Left ventricle myocardium inferior (tissue), 1 donor: Measurements from ENCODE around the gene EGR4. TPM values are rescaled to one million over a fixed set of nuclear protein-coding genes. Genes with fewer than 3 reads are reported as not detected.
A peak's percentile ranks its signal among the peaks of the same experiment; 100 is the strongest.

Source experiments
- DNase-seq: peaks from one replicate; pipeline ENCODE4 v3.0.0-alpha.2; 2020
- H3K27ac ChIP-seq: fragments of 200-600 bp; replicated peaks from 2 replicates; pipeline ENCODE4 v1.8.0; 2021
- H3K27me3 ChIP-seq: fragments of 200-600 bp; 2 replicates; pipeline ENCODE4 v1.8.0; 2021; ENCODE audit warnings: low read depth
- H3K36me3 ChIP-seq: fragments of 200-600 bp; 2 replicates; pipeline ENCODE4 v1.8.0; 2021
- H3K4me1 ChIP-seq: fragments of 200-600 bp; 2 replicates; pipeline ENCODE4 v1.8.0; 2021
- H3K4me3 ChIP-seq: fragments of 200-600 bp; 2 replicates; pipeline ENCODE4 v1.8.0; 2021; ENCODE audit warnings: mild to moderate bottlenecking, moderate library complexity
- H3K9me3 ChIP-seq: fragments of 200-600 bp; replicated peaks from 2 replicates; pipeline ENCODE4 v1.8.0; 2021
- intact Hi-C: fragments of 100-400 bp; cut with micrococcal nuclease; formaldehyde crosslinking; loops from one replicate; pipeline ENCODE4 v1.11.0; 2022
- total RNA-seq: library from RNA; stranded (reverse); fragmentation: NEBNext Ultra II Directional; extraction: Animal tissue kit (Norgen Biotek cat#: 25700); gene quantifications from one replicate; pipeline ENCODE4 v1.2.1, GENCODE V29; 2021
- TF ChIP-seq, protein P1 (sequence below): fragments of 200-600 bp; IDR thresholded peaks from 2 replicates; pipeline ENCODE4 v1.8.0; 2021; ENCODE audit warnings: antibody characterized with exemption, mild to moderate bottlenecking, borderline replicate concordance
- donor health status: DM: no; HTN: yes; CAD: no; lungs with severe emphysema.

The EGR4 gene
- total RNA-seq, 1 donor from 2014 or later, result not detected

DNA sequence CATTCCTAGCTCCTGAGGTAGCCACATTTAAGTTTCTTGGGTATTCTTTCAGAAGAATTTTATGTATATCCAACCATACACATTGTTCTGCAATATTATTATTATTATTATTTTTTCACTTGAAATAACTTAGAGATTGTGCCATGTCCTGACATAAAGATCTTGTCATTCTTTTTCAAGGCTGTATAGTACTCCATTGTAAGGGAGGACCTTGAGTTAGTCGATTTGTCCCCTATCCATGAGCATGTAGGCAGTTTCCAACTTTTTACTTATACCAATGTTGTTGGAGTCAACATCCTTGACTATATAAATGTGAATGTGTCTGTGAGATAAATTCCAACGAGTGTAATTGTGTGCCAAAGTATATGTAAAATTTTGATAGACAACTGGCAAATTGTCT, 891 bp upstream of the EGR4 start:
- no peak overlapping the region for H3K4me3 ChIP-seq
- no peak overlapping the region for H3K27ac ChIP-seq
- H3K36me3 ChIP-seq, result no peaks in the 10 kb centered on the region
- peaks cover 29% of the 10 kb centered on the region for H3K4me1 ChIP-seq
- TF ChIP-seq, protein P1, sequence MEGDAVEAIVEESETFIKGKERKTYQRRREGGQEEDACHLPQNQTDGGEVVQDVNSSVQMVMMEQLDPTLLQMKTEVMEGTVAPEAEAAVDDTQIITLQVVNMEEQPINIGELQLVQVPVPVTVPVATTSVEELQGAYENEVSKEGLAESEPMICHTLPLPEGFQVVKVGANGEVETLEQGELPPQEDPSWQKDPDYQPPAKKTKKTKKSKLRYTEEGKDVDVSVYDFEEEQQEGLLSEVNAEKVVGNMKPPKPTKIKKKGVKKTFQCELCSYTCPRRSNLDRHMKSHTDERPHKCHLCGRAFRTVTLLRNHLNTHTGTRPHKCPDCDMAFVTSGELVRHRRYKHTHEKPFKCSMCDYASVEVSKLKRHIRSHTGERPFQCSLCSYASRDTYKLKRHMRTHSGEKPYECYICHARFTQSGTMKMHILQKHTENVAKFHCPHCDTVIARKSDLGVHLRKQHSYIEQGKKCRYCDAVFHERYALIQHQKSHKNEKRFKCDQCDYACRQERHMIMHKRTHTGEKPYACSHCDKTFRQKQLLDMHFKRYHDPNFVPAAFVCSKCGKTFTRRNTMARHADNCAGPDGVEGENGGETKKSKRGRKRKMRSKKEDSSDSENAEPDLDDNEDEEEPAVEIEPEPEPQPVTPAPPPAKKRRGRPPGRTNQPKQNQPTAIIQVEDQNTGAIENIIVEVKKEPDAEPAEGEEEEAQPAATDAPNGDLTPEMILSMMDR, result no peak
- H3K27me3 ChIP-seq, result peaks cover 98% of the 10 kb centered on the region
- no peaks in the 10 kb centered on the region for H3K9me3 ChIP-seq
- intact Hi-C loops, result no loop called here
- DNase-seq, result no peak

GRCh38 chr2:73292906-73293533, 328 bp downstream of the EGR4 start:
- DNase-seq, result no peak
- Histone ChIP-seq H3K27me3 (peaks cover 100% of the 10 kb centered on the region), H3K4me3 (peak overlapping the region; percentile 63), H3K36me3 (no peaks in the 10 kb centered on the region), H3K4me1 (peaks cover 29% of the 10 kb centered on the region), H3K27ac (no peak overlapping the region), H3K9me3 (no peaks in the 10 kb centered on the region)
- intact Hi-C loops, result no loop called here
- TF ChIP-seq, protein P1, result no peak

GRCh38 chr2:73292316-73292905, 937 bp downstream of the EGR4 start:
- no peak for DNase-seq
- H3K27me3 ChIP-seq, result peaks cover 100% of the 10 kb centered on the region
- H3K36me3 ChIP-seq, result no peaks in the 10 kb centered on the region
- H3K4me3 ChIP-seq, result no peak overlapping the region
- no peak overlapping the region for H3K27ac ChIP-seq
- no peaks in the 10 kb centered on the region for H3K9me3 ChIP-seq
- TF ChIP-seq, protein P1, result no peak
- H3K4me1 ChIP-seq, result peaks cover 29% of the 10 kb centered on the region
- intact Hi-C loops, result no loop called here

- peak overlapping the region; percentile 44 for H3K4me3 ChIP-seq
- H3K27me3 ChIP-seq, result peaks cover 100% of the 10 kb centered on the region
- no peaks in the 10 kb centered on the region for H3K9me3 ChIP-seq
- H3K4me1 ChIP-seq, result peaks cover 29% of the 10 kb centered on the region
- no peaks in the 10 kb centered on the region for H3K36me3 ChIP-seq
- TF ChIP-seq, protein P1, result no peak
- no peak for DNase-seq
- H3K27ac ChIP-seq, result no peak overlapping the region
- intact Hi-C loops, result no loop called here
These were observed 1.7 kb downstream of the EGR4 start for GRCh38 chr2:73291461-73292315.

GRCh38 chr2:73291093-73291460, 2.3 kb downstream of the EGR4 start:
- H3K27me3 ChIP-seq, result peaks cover 100% of the 10 kb centered on the region
- intact Hi-C loops, result no loop called here

More at GRCh38 chr2:73291093-73291460, 2.3 kb downstream of the EGR4 start:
- Histone ChIP-seq H3K9me3 (no peaks in the 10 kb centered on the region), H3K36me3 (no peaks in the 10 kb centered on the region), H3K4me1 (peaks cover 29% of the 10 kb centered on the region), H3K4me3 (peak overlapping the region; percentile 44), H3K27ac (no peak overlapping the region)
- no peak for DNase-seq
- TF ChIP-seq, protein P1, result no peak
